SK-N-SH treated with all-trans-retinoic acid at 6 μM for 48 hours (cell line): ENCODE data around the gene ACCS.

Source experiments
- ATAC-seq: fragments of 200-7000 bp; cut with Tn5 transposase; 3 replicates; pipeline ENCODE4 v1.9.1; 2020; ENCODE audit warnings: mild to moderate bottlenecking, moderate library complexity
- ARNTL ChIP-seq: fragments of 450-650 bp; formaldehyde crosslinking; IDR thresholded peaks from 2 replicates; pipeline ENCODE4 v1.5.0; 2020; ENCODE audit warnings: low read depth, mild to moderate bottlenecking, moderate library complexity, borderline replicate concordance
- BACH2 ChIP-seq: fragments of 250-450 bp; sonication (Bioruptor Pico); IDR thresholded peaks from 2 replicates; pipeline ENCODE4 v1.9.0; 2021; ENCODE audit warnings: mild to moderate bottlenecking, borderline replicate concordance
- CREB5 ChIP-seq: fragments of 250-450 bp; sonication (Bioruptor Pico); IDR thresholded peaks from 2 replicates; pipeline ENCODE4 v1.5.1; 2020; ENCODE audit warnings: low read depth, mild to moderate bottlenecking, moderate library complexity
- CSDC2 ChIP-seq: fragments of 250-450 bp; sonication (Bioruptor Pico); IDR thresholded peaks from 2 replicates; pipeline ENCODE4 v1.5.0; 2020; ENCODE audit warnings: mild to moderate bottlenecking, moderate library complexity
- ISL1 ChIP-seq: fragments of 250-450 bp; sonication (Bioruptor Pico); IDR thresholded peaks from 2 replicates; pipeline ENCODE4 v2.1.2; 2022; ENCODE audit warnings: mild to moderate bottlenecking, moderate library complexity
- OSR1 ChIP-seq: fragments of 250-450 bp; sonication (Bioruptor Pico); IDR thresholded peaks from 2 replicates; pipeline ENCODE4 v1.8.0; 2022; ENCODE audit warnings: moderate library complexity, mild to moderate bottlenecking, inconsistent platforms
- PATZ1 ChIP-seq: fragments of 250-450 bp; sonication (Bioruptor Pico); IDR thresholded peaks from 2 replicates; pipeline ENCODE4 v1.8.0; 2020; ENCODE audit warnings: mild to moderate bottlenecking, moderate library complexity, borderline replicate concordance
- POU6F1 ChIP-seq: fragments of 250-450 bp; sonication (Bioruptor Pico); IDR thresholded peaks from 2 replicates; pipeline ENCODE4 v1.8.0; 2021; ENCODE audit warnings: low read depth, mild to moderate bottlenecking, moderate library complexity, borderline replicate concordance
- PPARA ChIP-seq: fragments of 250-450 bp; sonication (Bioruptor Pico); IDR thresholded peaks from 2 replicates; pipeline ENCODE4 v1.5.0; 2020; ENCODE audit warnings: mild to moderate bottlenecking, borderline replicate concordance
- RARB ChIP-seq: fragments of 250-450 bp; sonication (Bioruptor Pico); IDR thresholded peaks from 2 replicates; pipeline ENCODE4 v1.8.0; 2021; ENCODE audit warnings: mild to moderate bottlenecking, moderate library complexity
- SNAI2 ChIP-seq: fragments of 250-450 bp; sonication (Bioruptor Pico); IDR thresholded peaks from 2 replicates; pipeline ENCODE4 v1.5.0; 2020; ENCODE audit warnings: mild to moderate bottlenecking, moderate library complexity
- TCF4 ChIP-seq: fragments of 250-450 bp; sonication (Bioruptor Pico); IDR thresholded peaks from 2 replicates; pipeline ENCODE4 v1.8.0; 2021; ENCODE audit warnings: mild to moderate bottlenecking, moderate library complexity, borderline replicate concordance
- TOX ChIP-seq: fragments of 250-450 bp; sonication (Bioruptor Pico); IDR thresholded peaks from 2 replicates; pipeline ENCODE4 v1.8.0; 2021; ENCODE audit warnings: mild to moderate bottlenecking, moderate library complexity, borderline replicate concordance
- TSHZ2 ChIP-seq: fragments of 250-450 bp; sonication (Bioruptor Pico); IDR thresholded peaks from 2 replicates; pipeline ENCODE4 v1.5.0; 2020; ENCODE audit warnings: mild to moderate bottlenecking, moderate library complexity
- ZC3H10 ChIP-seq: fragments of 250-450 bp; sonication (Bioruptor Pico); IDR thresholded peaks from 2 replicates; pipeline ENCODE4 v1.5.1; 2021; ENCODE audit warnings: mild to moderate bottlenecking, moderate library complexity
- ZFP3 ChIP-seq: fragments of 250-450 bp; sonication (Bioruptor Pico); IDR thresholded peaks from 2 replicates; pipeline ENCODE4 v1.5.0; 2020; ENCODE audit warnings: mild to moderate bottlenecking, moderate library complexity
- ZFP30 ChIP-seq: fragments of 450-650 bp; formaldehyde crosslinking; IDR thresholded peaks from 2 replicates; pipeline ENCODE4 v1.5.0; 2022; ENCODE audit warnings: mild to moderate bottlenecking, moderate library complexity
- ZNF70 ChIP-seq: fragments of 450-650 bp; formaldehyde crosslinking; IDR thresholded peaks from 2 replicates; pipeline ENCODE4 v1.5.0; 2020; ENCODE audit warnings: mild to moderate bottlenecking, moderate library complexity
- ZNF8 ChIP-seq: fragments of 450-650 bp; formaldehyde crosslinking; IDR thresholded peaks from 2 replicates; pipeline ENCODE4 v1.5.0; 2020; ENCODE audit warnings: mild to moderate bottlenecking, moderate library complexity

Gene ACCS

GRCh38 chr11:44029977-44030911, 35.8 kb upstream of the ACCS start:
- ATAC-seq: peak; percentile 85
- TF ChIP-seq CREB5 (no peak), ZC3H10 (CRISPR knock-in tag) (no peak), RARB (CRISPR knock-in tag) (no peak), ZFP3 (CRISPR knock-in tag) (no peak), PATZ1 (CRISPR knock-in tag) (no peak), ISL1 (CRISPR knock-in tag) (peak; percentile 26; the same call in 1 of the 2 replicates), SNAI2 (CRISPR knock-in tag) (no peak), TOX (CRISPR knock-in tag) (no peak)

- no peak for ATAC-seq
- no peak for TF ChIP-seq ISL1 (CRISPR knock-in tag)
- no peak for TF ChIP-seq RARB (CRISPR knock-in tag)
- no peak for TF ChIP-seq PATZ1 (CRISPR knock-in tag)
- no peak for TF ChIP-seq ZNF70 (CRISPR knock-in tag)
Measured at GRCh38 chr11:44030996-44031395, 35.1 kb upstream of the ACCS start.

GRCh38 chr11:44031549-44031948, 34.5 kb upstream of the ACCS start:
- no peak for TF ChIP-seq ZFP30 (CRISPR knock-in tag)
- TF ChIP-seq TCF4 (CRISPR knock-in tag): no peak
- no peak for TF ChIP-seq ARNTL (CRISPR knock-in tag)
- no peak for TF ChIP-seq ZNF70 (CRISPR knock-in tag)
- TF ChIP-seq BACH2: no peak
- no peak for TF ChIP-seq TSHZ2 (CRISPR knock-in tag)
- TF ChIP-seq, all 23 proteins: peak for 0
- ATAC-seq: no peak

GRCh38 chr11:44032299-44033085, 33.6 kb upstream of the ACCS start:
- no peak for ATAC-seq
- TF ChIP-seq CSDC2 (CRISPR knock-in tag) (no peak), RARB (CRISPR knock-in tag) (no peak), ZNF70 (CRISPR knock-in tag) (no peak), ARNTL (CRISPR knock-in tag) (no peak), TSHZ2 (CRISPR knock-in tag) (no peak), ISL1 (CRISPR knock-in tag) (no peak), OSR1 (no peak), PPARA (CRISPR knock-in tag) (no peak), ZFP3 (CRISPR knock-in tag) (no peak), POU6F1 (CRISPR knock-in tag) (no peak), ZNF8 (CRISPR knock-in tag) (no peak)
